H1 (cell line): ENCODE results near the gene SPG7. TPM values are rescaled to one million over a fixed set of nuclear protein-coding genes. Genes with fewer than 3 reads are reported as not detected.

Experiments used
- CTCF ChIA-PET: fragments of 300-600 bp; sonication (Branson Sonifier 250); formaldehyde crosslinking; loops from one replicate; lab custom pipeline; 2021; ENCODE audit not compliant: partially characterized antibody; lab: Charles Lee
- POLR2A ChIA-PET: fragments of 300-600 bp; sonication (Branson Sonifier 250); formaldehyde crosslinking; loops from one replicate; lab custom pipeline; 2021; ENCODE audit warnings: inconsistent platforms; ENCODE audit not compliant: partially characterized antibody; lab: Charles Lee
- DNase-seq, 2 experiments: peaks; one replicate each; pipeline versions ENCODE4 v3.0.0 to v3.0.0-alpha.2; 2010 to 2022; ENCODE audit warnings: low spot score in 2 of 2, low read depth in 1 of 2, mixed read lengths in 1 of 2
- FAIRE-seq: peaks from 2 replicates; lab custom pipeline; 2011; peaks lifted over from hg19 to GRCh38; lab: Jason Lieb, UNC
- H2AFZ ChIP-seq: 2 replicates; pipeline ENCODE4 v1.8.1; 2012; ENCODE audit warnings: low read length, inconsistent platforms
- H2AK5ac ChIP-seq: 2 replicates; pipeline ENCODE4 v1.6.1; 2013; ENCODE audit warnings: low read depth, low read length
- H2BK120ac ChIP-seq: replicated peaks from 2 replicates; pipeline ENCODE3; 2013; ENCODE audit warnings: low read depth, low read length, inconsistent platforms
- H2BK12ac ChIP-seq: 2 replicates; pipeline ENCODE4 v1.6.1; 2013; ENCODE audit warnings: low read depth, low read length
- H2BK15ac ChIP-seq: 2 replicates; pipeline ENCODE4 v1.6.1; 2013; ENCODE audit warnings: low read length
- H2BK20ac ChIP-seq: 2 replicates; pipeline ENCODE4 v1.6.1; 2013; ENCODE audit warnings: low read length
- H2BK5ac ChIP-seq: 2 replicates; pipeline ENCODE4 v1.6.1; 2013; ENCODE audit warnings: low read depth, low read length
- H3K14ac ChIP-seq: 2 replicates; pipeline ENCODE4 v1.6.1; 2013; ENCODE audit warnings: inconsistent platforms; ENCODE audit not compliant: insufficient read length
- H3K18ac ChIP-seq: 2 replicates; pipeline ENCODE4 v1.6.1; 2013; ENCODE audit warnings: low read length; ENCODE audit errors: extremely low read depth
- H3K23ac ChIP-seq: 2 replicates; pipeline ENCODE4 v1.6.1; 2013; ENCODE audit warnings: inconsistent platforms; ENCODE audit not compliant: insufficient read length
- H3K23me2 ChIP-seq: 2 replicates; pipeline ENCODE4 v1.6.1; 2013; ENCODE audit warnings: low read depth, low read length
- H3K27ac ChIP-seq: 2 replicates; pipeline ENCODE4 v1.6.1; 2011; ENCODE audit warnings: low read depth, low read length, inconsistent platforms
- H3K27me3 ChIP-seq, 4 experiments: replicated peaks in 1 of 4; 1 replicate in 1 of 4; 2 replicates in 3 of 4; pipeline versions ENCODE4 v1.6.1 to v1.8.1; 2011 to 2013; ENCODE audit warnings: low read length in 3 of 4, mild to moderate bottlenecking in 3 of 4, inconsistent platforms in 2 of 4, mixed read lengths in 2 of 4, moderate library complexity in 1 of 4; ENCODE audit not compliant: control insufficient read depth in 3 of 4, insufficient read depth in 3 of 4; ENCODE audit errors: extremely low read depth in 1 of 4
- H3K36me3 ChIP-seq, 4 experiments: 2 replicates each; pipeline versions ENCODE4 v1.6.1 to v1.8.1; 2011 to 2013; ENCODE audit warnings: mild to moderate bottlenecking in 4 of 4, low read length in 3 of 4, moderate library complexity in 2 of 4, control low read depth in 1 of 4, inconsistent platforms in 1 of 4; ENCODE audit not compliant: insufficient read depth in 4 of 4, control insufficient read depth in 2 of 4
- H3K4ac ChIP-seq: replicated peaks from 2 replicates; pipeline ENCODE3; 2013; ENCODE audit warnings: low read length, low read depth, mixed read lengths, inconsistent platforms; ENCODE audit not compliant: insufficient read length
- H3K4me1 ChIP-seq, 4 experiments: replicated peaks in 1 of 4; 1 replicate in 1 of 4; 2 replicates in 3 of 4; pipeline versions ENCODE4 v1.6.1 to v1.8.1; 2011 to 2013; ENCODE audit warnings: low read length in 3 of 4, inconsistent platforms in 2 of 4, mixed read lengths in 1 of 4; ENCODE audit not compliant: insufficient read depth in 4 of 4, control insufficient read depth in 3 of 4
- H3K4me2 ChIP-seq, 2 experiments: 2 replicates each; pipeline versions ENCODE4 v1.6.1 to v1.8.1; 2011 to 2013; ENCODE audit warnings: low read depth in 2 of 2, low read length in 2 of 2, control low read depth in 1 of 2, inconsistent platforms in 1 of 2, mild to moderate bottlenecking in 1 of 2; ENCODE audit not compliant: insufficient read depth in 1 of 2
- H3K4me3 ChIP-seq, 4 experiments: fragments of 200-600, 300-600 bp in 1 of 4; sonication (generic), shearing (Covaris generic), sonication (Bioruptor Twin) in 1 of 4; 2 replicates each; pipeline versions ENCODE4 v1.5.1 to v1.8.1; 2011 to 2016; ENCODE audit warnings: low read length in 4 of 4, low read depth in 3 of 4, control low read depth in 2 of 4, inconsistent platforms in 2 of 4, mild to moderate bottlenecking in 2 of 4, mixed read lengths in 1 of 4, moderate library complexity in 1 of 4; ENCODE audit not compliant: insufficient read depth in 2 of 4; ENCODE audit errors: extremely low read depth in 1 of 4
- H3K56ac ChIP-seq: replicated peaks from 2 replicates; pipeline ENCODE3; 2013; ENCODE audit warnings: low read depth, mild to moderate bottlenecking, mixed read lengths, low read length, inconsistent platforms; ENCODE audit not compliant: insufficient read length
- H3K79me1 ChIP-seq: 2 replicates; pipeline ENCODE4 v1.6.1; 2013; ENCODE audit warnings: low read depth, low read length, control low read depth
- H3K79me2 ChIP-seq, 2 experiments: 2 replicates each; pipeline versions ENCODE4 v1.6.1 to v1.8.1; 2012 to 2013; ENCODE audit warnings: low read length in 2 of 2, mild to moderate bottlenecking in 2 of 2, inconsistent platforms in 1 of 2; ENCODE audit not compliant: insufficient read depth in 2 of 2, control insufficient read depth in 1 of 2
- H3K9ac ChIP-seq, 4 experiments: replicated peaks in 1 of 4; 1 replicate in 1 of 4; 2 replicates in 3 of 4; pipeline versions ENCODE4 v1.6.1 to v1.8.1; 2011 to 2013; ENCODE audit warnings: low read depth in 3 of 4, low read length in 3 of 4, control low read depth in 2 of 4, mild to moderate bottlenecking in 2 of 4, moderate library complexity in 2 of 4, inconsistent platforms in 1 of 4; ENCODE audit errors: extremely low read depth in 1 of 4
- H3K9me3 ChIP-seq, 2 experiments: 2 replicates each; pipeline versions ENCODE4 v1.6.1 to v1.8.1; 2012 to 2013; ENCODE audit warnings: mild to moderate bottlenecking in 2 of 2, moderate library complexity in 2 of 2, control low read depth in 1 of 2, inconsistent platforms in 1 of 2, low read depth in 1 of 2, low read length in 1 of 2, mixed read lengths in 1 of 2; ENCODE audit not compliant: insufficient read depth in 2 of 2
- H4K20me1 ChIP-seq, 2 experiments: replicated peaks in 1 of 2; 2 replicates each; pipeline versions ENCODE3 to v1.8.1; 2011 to 2013; ENCODE audit warnings: inconsistent platforms in 2 of 2, low read length in 2 of 2, mild to moderate bottlenecking in 1 of 2; ENCODE audit not compliant: insufficient read depth in 2 of 2, control insufficient read depth in 1 of 2
- H4K5ac ChIP-seq: 2 replicates; pipeline ENCODE4 v1.6.1; 2013; ENCODE audit warnings: low read length, low read depth, mixed read lengths, inconsistent platforms; ENCODE audit not compliant: insufficient read length
- H4K8ac ChIP-seq: 2 replicates; pipeline ENCODE4 v1.8.0; 2013; ENCODE audit warnings: mild to moderate bottlenecking, moderate library complexity, low read length, inconsistent platforms; ENCODE audit not compliant: insufficient read depth; ENCODE audit errors: extremely low read depth
- H4K91ac ChIP-seq: replicated peaks from 2 replicates; pipeline ENCODE3; 2013; ENCODE audit warnings: low read length, mixed read lengths, inconsistent platforms; ENCODE audit not compliant: insufficient read length
- ATF3 ChIP-seq: IDR thresholded peaks from 2 replicates; pipeline ENCODE4 v1.6.1; 2011; ENCODE audit warnings: low read depth, mild to moderate bottlenecking, low read length; ENCODE audit not compliant: insufficient read depth
- CHD2 ChIP-seq: IDR thresholded peaks from 2 replicates; pipeline ENCODE4 v1.6.1; 2012; ENCODE audit warnings: low read length, improper control_type of control experiment
- JUN ChIP-seq: IDR thresholded peaks from 2 replicates; pipeline ENCODE4 v1.6.1; 2011; ENCODE audit warnings: low read depth, mild to moderate bottlenecking, improper control_type of control experiment, low read length
- KDM1A ChIP-seq: fragments of 200-600, 300-600 bp; sonication (generic); IDR thresholded peaks from 2 replicates; pipeline ENCODE4 v1.7.1; 2016; ENCODE audit warnings: mild to moderate bottlenecking, low read length, borderline replicate concordance
- KDM4A ChIP-seq: IDR thresholded peaks from one replicate; pipeline ENCODE4 v1.7.1; 2012; ENCODE audit warnings: low read depth, mild to moderate bottlenecking, moderate library complexity, low read length, inconsistent platforms; ENCODE audit not compliant: severe bottlenecking
- NANOG ChIP-seq: IDR thresholded peaks from 2 replicates; pipeline ENCODE4 v1.6.1; 2011; ENCODE audit warnings: low read length, low read depth, mild to moderate bottlenecking, inconsistent platforms; ENCODE audit not compliant: insufficient read depth, poor library complexity, severe bottlenecking
- SIX5 ChIP-seq: IDR thresholded peaks from 2 replicates; pipeline ENCODE4 v1.6.1; 2011; ENCODE audit warnings: mild to moderate bottlenecking, low read depth, low read length
- SRF ChIP-seq: IDR thresholded peaks from 2 replicates; pipeline ENCODE4 v1.6.1; 2011; ENCODE audit warnings: mild to moderate bottlenecking, low read depth, low read length, moderate library complexity
- TAF1 ChIP-seq: IDR thresholded peaks from 2 replicates; pipeline ENCODE4 v1.6.1; 2011; ENCODE audit warnings: mild to moderate bottlenecking, low read depth, low read length
- TAF7 ChIP-seq: optimal IDR thresholded peaks from 2 replicates; pipeline ENCODE3; 2011; ENCODE audit warnings: low read depth, mild to moderate bottlenecking, inconsistent platforms, low read length, moderate library complexity, borderline replicate concordance
- TBP ChIP-seq: IDR thresholded peaks from 2 replicates; pipeline ENCODE4 v1.6.1; 2011; ENCODE audit warnings: low read depth, low read length, improper control_type of control experiment
- YY1 ChIP-seq: IDR thresholded peaks from 2 replicates; pipeline ENCODE4 v1.6.1; 2011; ENCODE audit warnings: low read depth, mild to moderate bottlenecking, low read length
- WGBS, 2 experiments: shearing (Covaris generic) in 1 of 2; methylation state at CpG; one replicate each; pipeline versions ENCODE4 v1.1.6 to v1.1.7; 2013 to 2015; ENCODE audit warnings: low lambda C conversion rate in 2 of 2, mixed read lengths in 2 of 2, inconsistent platforms in 1 of 2, low coverage in 1 of 2, missing lambda C conversion rate in 1 of 2; ENCODE audit not compliant: insufficient replicate concordance in 2 of 2, insufficient coverage in 1 of 2, insufficient read length in 1 of 2; ENCODE audit errors: extremely low coverage in 1 of 2, missing lambda C conversion rate in 1 of 2; 5-methylcytosine and 5-hydroxymethylcytosine counted together
- polyA plus RNA-seq, 7 experiments: library from polyadenylated mRNA; depleted of rRNA in 3 of 7; stranded (reverse) in 5 of 7; unstranded in 2 of 7; fragments of >200 nt in 5 of 7; fragments of 200-250 nt in 2 of 7; gene quantifications; 1 replicate in 5 of 7; 2 replicates in 1 of 7; 4 replicates in 1 of 7; pipeline versions ENCODE4 v1.2.1 to v1.2.3, GENCODE V29; 2011 to 2013; ENCODE audit warnings: missing spikeins in 2 of 7, mixed read lengths in 2 of 7
- total RNA-seq: library from RNA; stranded (reverse); fragmentation: NEBNext Ultra II Directional; extraction: Animal tissue kit (Norgen Biotek cat#: 25700); gene quantifications from 2 replicates; pipeline ENCODE4 v1.2.1, GENCODE V29; 2021

Gene SPG7
- total and polyA plus RNA-seq, 2 of the 8 experiments (the other 6 are each of a cell fraction or from before 2014, with no cell fraction given), result 72.1 to 113 TPM

- H3K23ac ChIP-seq, result no peak overlapping the region
- WGBS, 2 experiments, result 93% methylated on average over 32 of the region's 32 CpGs; no CpG with 5 or more reads in 1 of the 2 experiments
- no peaks in the 10 kb centered on the region for H3K27me3 ChIP-seq
- no peaks in the 10 kb centered on the region; a peak in 1 of 7 replicates for H3K4me1 ChIP-seq
- no peaks in the 10 kb centered on the region for H3K9me3 ChIP-seq
- H4K8ac ChIP-seq, result no peak overlapping the region
- H3K79me2 ChIP-seq, result peaks cover 0 to 33% of the 10 kb centered on the region in 2 experiments; a peak in 2 of 4 replicates
- no peak overlapping the region for H3K4me2 ChIP-seq
- peaks cover 16 to 58% (median 39%) of the 10 kb centered on the region in 4 experiments for H3K36me3 ChIP-seq
- H2BK15ac ChIP-seq, result no peak overlapping the region
- ChIA-PET POLR2A (no interaction called here), CTCF (interaction anchor here (0.9 kb wide), 1 partner anchor 28 kb away, joined by 3 read pairs; no protein-coding TSS in a partner anchor)
- no peak overlapping the region for H3K56ac ChIP-seq
- H3K23me2 ChIP-seq, result no peaks in the 10 kb centered on the region
- peaks cover 10% of the 10 kb centered on the region for H3K79me1 ChIP-seq
- peak overlapping the region; percentile 35; the same call in 1 of the 2 replicates for H2BK5ac ChIP-seq
- no peak overlapping the region for H3K14ac ChIP-seq
- H4K20me1 ChIP-seq, result peaks cover 7 to 12% of the 10 kb centered on the region in 2 experiments
- DNase-seq (no peak), FAIRE-seq (no peak)
- no peak overlapping the region for H3K18ac ChIP-seq
- H4K91ac ChIP-seq, result no peak overlapping the region
- H3K9ac ChIP-seq, result no peak overlapping the region
- H2BK120ac ChIP-seq, result no peak overlapping the region
- H2BK12ac ChIP-seq, result no peak overlapping the region
- H2AFZ ChIP-seq, result no peak overlapping the region
- H4K5ac ChIP-seq, result no peak overlapping the region
- no peak overlapping the region for H2BK20ac ChIP-seq
- peak overlapping the region; percentile 7; the same call in 1 of the 2 replicates for H3K27ac ChIP-seq
- H3K4ac ChIP-seq, result no peak overlapping the region
- no peak overlapping the region; the same call in 1 of the 2 replicates for H2AK5ac ChIP-seq
- no peak overlapping the region for H3K4me3 ChIP-seq
- TF ChIP-seq TAF7 (no peak), YY1 (no peak), SRF (no peak), KDM4A (no peak), TAF1 (no peak), ATF3 (no peak), TBP (no peak), KDM1A (no peak), JUN (no peak), NANOG (no peak), SIX5 (no peak), CHD2 (no peak)
These were observed 15.6 kb downstream of the SPG7 start for GRCh38 chr16:89523680-89524344.
